GM21526 (cell line): ENCODE data around the gene CTSF.
"Not testable (repeated sequence)": the region's sequence is repeated elsewhere in the genome, so short reads cannot be mapped to it uniquely, and the experiment has no call there.

Experiments
- ATAC-seq: cut with Tn5 transposase; IDR thresholded peaks from one replicate; pipeline ENCODE4 v1.9.1; 2021; ENCODE audit warnings: moderate library complexity; ENCODE audit not compliant: unreplicated experiment, low FRiP score

The CTSF gene

GRCh38 chr11:66540598-66540997 is 27.8 kb downstream of the CTSF start:
- not testable (repeated sequence) for ATAC-seq

GRCh38 chr11:66539870-66540213 is 28.6 kb downstream of the CTSF start:
- ATAC-seq = no peak

- ATAC-seq = no peak
Observed at GRCh38 chr11:66539170-66539869, 29.1 kb downstream of the CTSF start.

- no peak for ATAC-seq
Observed at GRCh38 chr11:66532784-66533183, 35.6 kb downstream of the CTSF start.

- ATAC-seq = no peak
Observed at GRCh38 chr11:66531841-66532240, 36.6 kb downstream of the CTSF start.

DNA sequence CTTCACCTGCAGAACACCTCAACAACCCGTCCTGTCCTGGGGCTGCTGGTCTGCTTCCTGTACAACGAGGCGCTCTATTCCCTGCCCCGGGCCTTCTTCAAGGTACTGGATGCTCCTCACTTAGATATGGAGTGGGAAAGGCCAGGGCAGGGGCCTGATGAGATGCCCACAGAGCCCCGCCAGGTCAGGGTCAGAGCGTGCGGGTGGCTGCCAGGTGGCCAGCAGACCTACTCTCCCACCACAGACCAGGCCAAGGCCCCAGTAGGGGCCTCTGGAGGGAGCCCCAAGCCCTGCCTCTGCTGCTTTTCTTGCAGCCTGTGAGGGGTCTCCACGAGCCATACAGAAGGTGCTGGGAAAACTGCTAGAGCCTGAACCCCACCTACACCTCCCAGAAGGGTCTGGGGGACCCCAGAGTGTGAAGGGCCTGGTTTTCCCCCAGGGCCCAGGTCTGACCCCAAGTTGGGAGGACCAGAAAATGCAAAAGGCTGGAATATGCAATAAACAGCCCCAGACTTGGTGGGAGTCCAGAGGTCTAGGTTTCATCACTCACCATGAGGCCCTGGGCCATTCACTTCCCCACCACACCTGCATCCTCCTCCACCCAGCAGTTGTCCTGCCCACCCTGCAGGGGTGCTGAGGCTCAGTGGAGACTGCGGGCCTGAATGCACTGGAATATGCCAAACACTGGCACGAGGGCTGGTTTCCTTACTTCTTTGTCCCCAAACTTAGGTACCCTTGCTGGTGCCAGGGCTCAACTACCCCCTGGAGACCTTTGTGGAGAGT is 37.3 kb downstream of the CTSF start:
- ATAC-seq = no peak

- ATAC-seq = no peak
Observed at GRCh38 chr11:66529655-66530054, 38.8 kb downstream of the CTSF start.

GRCh38 chr11:66529069-66529468 is 39.3 kb downstream of the CTSF start:
- ATAC-seq = no peak

GRCh38 chr11:66524304-66525040 is 43.9 kb downstream of the CTSF start:
- no peak for ATAC-seq

GRCh38 chr11:66523611-66524010 is 44.8 kb downstream of the CTSF start:
- ATAC-seq = no peak
